ENCODE data around the gene SOCS2.
A peak's percentile ranks its signal among the peaks of the same experiment; 100 is the strongest.

The SOCS2 gene

DNA sequence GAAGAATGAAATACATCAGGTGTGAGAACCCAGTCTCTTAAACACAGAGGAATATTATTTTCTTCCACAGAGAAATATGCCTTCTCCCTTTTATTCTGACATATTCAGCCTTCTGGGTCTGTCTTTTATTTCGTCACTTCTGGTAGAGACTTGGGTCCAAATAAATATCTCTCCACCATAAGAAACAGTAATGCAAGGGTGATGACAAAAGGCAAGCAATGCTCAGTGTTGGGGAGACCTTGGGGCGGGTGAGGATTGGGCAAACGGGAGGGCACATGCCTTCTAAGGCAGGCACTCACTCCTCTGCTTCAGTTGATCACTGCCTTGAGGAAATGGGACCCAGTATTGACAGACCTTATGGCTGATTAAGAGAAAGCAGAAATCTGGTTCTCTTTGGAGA, 6.7 kb upstream of the SOCS2 start:
- no peak for DNase-seq

DNA sequence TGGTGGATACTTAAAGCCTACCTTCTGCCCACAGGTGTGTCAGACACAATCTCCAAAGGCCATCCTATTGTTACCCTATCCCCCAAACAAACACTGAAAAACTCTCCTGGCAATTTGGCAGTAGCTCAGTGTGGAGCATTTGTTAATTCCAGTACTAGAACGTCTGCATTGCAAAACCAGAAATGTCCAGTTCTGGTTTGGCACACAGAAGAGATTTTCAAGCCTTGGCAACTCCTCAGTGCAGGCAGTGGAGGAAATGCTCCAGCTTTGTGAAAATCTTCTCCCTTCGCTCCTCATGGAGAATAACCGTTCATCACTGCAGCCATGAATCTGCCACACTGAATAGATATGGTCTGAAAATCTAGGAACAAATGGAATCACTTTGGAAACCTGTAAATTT, 5.3 kb upstream of the SOCS2 start:
- no peak for DNase-seq

DNA sequence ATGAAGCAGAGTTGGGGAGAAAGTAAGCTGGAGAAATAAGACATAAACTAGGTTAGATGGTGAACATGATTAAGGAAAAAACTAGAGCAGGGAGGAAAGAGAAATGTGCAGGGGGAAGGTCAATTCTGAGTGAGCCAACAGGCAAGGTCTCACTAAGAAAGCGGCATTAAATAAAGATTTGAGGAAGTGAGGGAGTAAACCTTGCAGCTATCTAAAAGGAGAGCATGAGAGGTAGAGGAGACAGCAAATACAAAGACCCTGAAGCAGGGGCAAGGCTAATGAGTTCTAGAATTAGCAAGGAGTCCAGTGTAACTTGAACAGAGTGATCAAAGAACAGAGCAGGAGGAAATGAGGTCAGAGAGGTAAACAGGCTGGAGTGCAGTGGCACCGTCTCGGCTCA, 4.4 kb upstream of the SOCS2 start:
- no peak for DNase-seq

DNA sequence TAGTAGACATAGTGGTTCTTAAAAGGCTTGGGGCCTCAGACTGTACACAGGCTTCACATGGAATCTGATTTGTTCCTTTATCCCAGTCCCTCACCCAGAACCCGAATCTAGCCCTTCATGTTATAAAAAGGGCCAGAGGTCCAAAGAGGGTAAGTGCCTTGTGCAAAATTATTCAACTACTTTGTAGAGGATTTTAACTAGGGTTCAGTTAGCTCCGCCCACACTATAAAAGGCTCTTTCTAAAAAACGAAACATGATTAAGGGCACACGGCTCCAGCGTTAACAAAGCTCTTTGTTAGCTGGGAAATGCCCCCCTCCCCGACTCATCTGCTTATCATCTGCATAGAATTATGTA, 3.2 kb upstream of the SOCS2 start:
- no peak for DNase-seq

DNA sequence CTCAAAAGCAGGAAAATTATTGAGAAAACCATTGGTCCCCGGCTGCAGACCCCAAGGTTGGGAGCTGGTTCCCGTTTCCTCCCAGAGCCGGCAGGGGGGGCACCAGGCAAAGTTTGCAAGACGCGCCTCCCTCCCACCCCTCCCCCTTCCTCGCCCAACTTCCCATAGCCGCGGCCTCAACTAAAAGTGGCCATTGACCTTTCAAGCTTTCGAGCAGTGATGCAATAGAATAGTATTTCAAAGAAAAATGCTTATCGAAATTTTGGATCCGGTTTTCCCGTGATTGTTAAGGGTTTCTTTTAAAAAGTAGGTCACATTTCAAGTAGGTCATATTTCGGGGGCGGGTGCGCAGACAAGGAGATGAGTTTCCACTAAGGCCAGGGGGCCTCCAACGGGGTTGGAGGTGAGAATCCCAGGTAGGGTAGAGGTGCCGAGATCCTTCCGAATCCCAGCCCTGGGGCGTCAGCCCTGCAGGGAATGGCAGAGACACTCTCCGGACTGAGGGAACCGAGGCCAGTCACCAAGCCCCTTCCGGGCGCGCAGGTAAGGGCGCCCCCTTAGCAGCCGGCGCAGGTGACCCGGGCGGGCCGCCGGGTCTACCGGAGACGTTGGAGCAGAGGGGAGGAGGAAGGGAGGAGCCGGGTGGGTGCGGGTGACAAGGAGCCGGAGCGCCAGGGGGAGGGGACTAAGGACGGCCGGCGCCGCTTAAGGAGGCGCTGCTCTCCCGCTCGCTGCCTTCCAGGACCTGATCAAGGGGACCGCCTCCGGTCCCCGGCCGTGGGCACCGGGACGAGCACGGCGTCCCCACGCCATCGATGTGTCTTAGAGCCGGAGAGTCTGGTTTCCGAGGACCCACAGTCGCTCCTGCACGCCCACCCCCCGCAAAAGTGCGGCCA, 2.6 kb upstream of the SOCS2 start:
- peak in 49 of 51 donors; percentile 29 to 84 (median 61) for DNase-seq

DNA sequence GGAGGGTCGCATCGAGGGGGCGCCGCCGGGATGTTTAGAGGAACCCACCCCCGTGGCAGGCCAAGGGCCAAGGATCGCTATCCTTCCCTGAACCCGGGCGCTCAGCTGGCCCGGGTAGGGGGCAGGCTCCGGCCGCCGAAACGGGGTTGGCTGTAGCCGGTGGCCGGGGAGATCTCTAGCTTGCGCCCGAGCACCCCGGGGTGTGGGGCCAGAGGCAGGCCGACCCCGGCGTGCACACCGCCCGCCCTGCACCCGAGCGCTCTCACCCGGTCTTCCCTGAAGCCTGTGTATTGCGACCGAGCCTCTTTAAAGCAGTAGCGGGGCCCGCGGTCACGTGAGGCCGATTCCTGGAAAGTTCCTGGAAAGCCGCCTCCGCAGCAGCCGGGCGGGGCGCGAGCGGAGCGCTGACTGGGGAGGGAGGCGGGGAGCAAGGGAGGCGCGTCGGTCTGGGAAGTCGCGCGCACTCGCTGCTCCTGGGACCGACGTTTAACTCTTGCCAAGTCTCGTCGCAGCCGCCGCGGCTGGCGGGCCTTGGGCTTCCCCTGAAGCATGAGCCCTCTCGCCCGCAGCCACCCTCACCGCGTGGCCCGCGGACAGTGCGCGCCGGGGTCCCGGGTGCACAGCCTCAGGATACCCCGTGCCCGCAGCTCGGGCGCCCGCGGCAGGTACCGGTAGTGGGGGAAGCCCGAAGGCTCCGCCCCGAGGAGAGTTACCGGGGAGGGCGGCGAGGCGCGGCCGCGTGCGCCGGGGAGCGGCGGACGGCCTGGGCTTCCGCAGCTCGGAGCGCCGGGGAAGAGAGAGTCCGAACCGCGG, 1.7 kb upstream of the SOCS2 start:
- DNase-seq: peak in 50 of 51 donors; percentile 36 to 90 (median 82)

DNA sequence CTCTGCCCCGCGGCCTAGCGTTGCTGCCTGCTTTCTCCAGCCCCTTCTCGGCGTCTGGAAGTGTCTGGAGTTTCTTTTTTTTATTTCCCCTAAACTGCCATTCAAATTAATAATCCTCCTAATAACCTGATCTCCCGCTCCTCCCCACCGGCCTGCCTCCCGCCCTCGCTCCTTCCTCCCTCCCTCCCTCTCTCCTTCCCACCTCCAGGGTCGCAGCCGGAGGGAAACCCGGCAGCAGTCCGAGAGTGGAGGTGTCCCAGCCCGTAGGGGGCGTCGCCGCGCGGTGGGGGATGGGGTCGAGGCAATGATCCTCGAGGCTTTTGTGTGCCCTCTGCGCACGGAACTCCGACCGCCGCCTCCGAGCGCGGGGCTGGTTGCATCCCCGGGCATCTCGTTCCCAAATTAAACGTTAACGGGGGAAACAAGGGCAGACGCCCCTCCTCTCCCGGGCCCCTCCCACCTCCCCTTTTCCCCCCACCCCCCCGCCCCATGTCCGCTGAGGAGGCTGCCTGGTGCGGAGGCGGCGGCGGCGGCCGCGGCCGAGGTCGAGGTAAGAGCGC, 1.0 kb upstream of the SOCS2 start:
- peak in 37 of 51 donors; percentile 9 to 69 (median 38) for DNase-seq

DNA sequence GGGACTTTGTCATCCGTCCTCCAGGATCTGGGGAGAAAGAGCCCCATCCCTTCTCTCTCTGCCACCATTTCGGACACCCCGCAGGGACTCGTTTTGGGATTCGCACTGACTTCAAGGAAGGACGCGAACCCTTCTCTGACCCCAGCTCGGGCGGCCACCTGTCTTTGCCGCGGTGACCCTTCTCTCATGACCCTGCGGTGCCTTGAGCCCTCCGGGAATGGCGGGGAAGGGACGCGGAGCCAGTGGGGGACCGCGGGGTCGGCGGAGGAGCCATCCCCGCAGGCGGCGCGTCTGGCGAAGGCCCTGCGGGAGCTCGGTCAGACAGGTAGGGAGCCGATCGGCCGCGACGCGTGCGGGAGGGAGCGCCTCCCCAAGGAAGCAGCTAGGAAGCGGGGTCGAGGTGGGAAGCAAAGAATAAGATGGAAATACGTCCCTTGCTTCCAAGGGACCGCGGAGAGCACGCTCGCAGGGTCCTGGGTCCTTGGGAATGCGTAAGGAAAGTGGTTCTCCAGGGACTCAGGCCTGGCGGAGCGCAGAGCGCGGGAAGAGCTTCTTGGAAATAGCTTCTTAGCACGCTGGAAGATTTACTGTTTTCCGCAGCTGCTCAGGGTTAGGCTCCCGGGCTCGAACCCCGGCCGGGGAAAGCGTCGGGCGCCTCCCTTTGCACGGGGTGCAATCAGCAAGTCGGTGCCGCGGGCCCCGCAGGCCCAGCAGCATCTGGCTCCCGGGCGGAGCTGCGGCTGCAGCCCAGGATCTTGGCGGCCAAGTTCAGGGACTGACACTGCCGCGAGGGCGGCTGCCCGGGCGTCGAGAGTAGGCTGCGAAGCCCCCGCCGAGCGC, 457 bp downstream of the SOCS2 start:
- DNase-seq: peak in 19 of 51 donors; percentile 2 to 52 (median 15)

DNA sequence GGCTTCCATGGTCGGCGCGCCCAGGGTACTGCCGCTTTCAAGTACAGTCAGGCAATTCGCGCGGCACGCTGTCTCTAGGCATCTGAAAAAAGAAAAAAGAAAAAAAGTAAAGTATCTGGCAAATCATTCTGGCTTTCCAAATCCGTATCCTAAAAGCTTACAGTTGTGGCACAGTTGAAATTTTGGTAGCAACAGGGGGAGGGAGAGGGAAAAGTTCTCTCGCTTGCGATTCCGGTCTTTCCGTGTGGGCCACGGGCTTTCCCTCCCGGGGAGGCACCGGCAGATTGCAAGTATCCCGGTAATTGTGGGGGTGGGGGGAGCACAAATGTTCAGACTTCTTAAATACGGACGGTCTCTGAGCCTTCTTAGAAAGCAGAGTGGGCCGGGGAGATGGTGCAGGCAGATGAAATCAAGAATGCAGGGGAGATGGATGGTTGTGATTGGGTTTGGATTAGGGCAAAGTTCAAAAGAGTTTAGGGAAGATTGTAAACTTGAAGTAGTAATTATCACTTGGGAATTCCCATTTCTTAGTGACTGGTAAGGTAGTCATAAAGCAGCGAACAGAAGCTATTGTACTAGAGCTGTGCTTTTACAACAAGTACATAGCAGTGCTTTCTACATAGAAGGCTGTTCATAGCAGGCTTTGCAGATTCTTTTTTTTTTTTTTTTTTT, 1.2 kb downstream of the SOCS2 start:
- DNase-seq: peak in 2 of 51 donors; percentile 9 to 39

DNA sequence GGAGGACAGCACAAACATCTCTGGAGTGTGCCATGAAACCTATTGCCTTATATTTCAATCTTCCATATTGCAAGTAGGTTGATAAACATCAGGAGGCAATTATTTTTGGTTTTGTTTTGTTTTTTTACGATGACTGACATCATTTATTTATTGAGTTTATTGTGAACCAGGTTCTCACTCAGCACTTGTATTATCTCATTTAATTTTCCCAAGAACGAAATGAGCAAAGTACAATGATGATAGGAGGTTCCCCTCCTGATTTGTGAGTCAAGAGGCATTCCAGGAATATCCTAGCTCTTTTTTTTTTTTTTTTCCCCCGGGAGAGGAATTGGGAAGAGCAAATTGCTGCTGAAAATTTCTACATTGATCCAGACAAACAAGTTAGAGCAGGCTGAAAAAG, 4.7 kb downstream of the SOCS2 start:
- no peak for DNase-seq

DNA sequence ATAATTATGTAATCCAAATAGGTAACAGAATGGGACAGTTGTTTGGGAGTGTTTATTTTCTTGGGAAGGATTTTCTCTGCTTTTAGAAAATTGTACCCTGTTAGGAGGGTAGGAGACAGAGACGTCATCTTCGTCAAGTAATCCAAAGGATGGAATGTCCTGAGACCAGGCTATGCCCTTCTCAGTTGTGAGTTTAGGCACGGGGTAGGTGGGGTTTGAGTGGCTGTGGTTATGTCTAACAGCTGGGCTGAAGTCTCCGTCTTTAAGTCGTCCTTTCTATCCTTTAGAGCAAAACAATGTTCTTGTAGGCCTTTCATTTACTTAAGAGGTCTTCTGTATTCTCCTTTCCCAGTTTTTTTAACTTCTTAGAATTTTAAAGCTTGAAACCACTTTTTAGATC, 5.7 kb downstream of the SOCS2 start:
- DNase-seq: no peak

DNA sequence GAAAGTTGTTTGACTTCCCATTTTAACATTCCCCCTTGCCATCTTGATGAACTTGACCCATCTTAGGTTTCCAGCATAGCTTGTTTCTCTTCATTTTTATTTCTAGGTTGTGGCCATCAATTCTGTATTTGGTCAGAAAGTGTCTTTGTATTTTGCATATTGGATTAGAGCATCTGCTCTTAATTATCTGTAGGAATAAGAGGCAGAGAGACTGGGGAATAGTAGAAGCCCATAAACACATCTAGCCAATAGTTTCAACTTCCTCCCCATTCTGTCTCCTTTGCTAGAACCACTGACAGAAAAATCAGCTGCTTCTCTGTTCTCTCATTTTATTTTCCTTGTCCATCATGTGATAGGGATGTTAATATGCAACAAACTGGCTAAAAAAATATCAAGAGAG, 8.2 kb downstream of the SOCS2 start:
- no peak for DNase-seq

DNA sequence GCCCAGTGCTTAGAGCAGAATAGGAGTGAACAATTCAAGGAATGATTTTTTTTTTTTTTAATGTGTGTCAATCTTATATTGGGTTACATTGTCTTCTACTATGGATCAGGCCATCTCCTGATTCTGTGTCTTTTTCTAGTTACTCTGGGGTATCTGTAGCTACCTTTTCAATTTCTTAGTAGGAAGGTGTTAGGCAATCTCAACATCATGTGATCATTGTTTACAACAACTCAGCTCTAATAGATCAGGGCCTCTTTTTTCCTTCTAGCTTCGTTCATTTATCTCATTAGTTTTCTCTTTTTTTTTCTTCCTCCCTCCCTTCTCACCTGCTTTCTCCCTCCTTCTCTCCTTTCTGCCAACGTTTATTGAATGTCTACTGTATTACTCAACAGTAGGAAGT, 8.9 kb downstream of the SOCS2 start:
- DNase-seq: no peak

DNA sequence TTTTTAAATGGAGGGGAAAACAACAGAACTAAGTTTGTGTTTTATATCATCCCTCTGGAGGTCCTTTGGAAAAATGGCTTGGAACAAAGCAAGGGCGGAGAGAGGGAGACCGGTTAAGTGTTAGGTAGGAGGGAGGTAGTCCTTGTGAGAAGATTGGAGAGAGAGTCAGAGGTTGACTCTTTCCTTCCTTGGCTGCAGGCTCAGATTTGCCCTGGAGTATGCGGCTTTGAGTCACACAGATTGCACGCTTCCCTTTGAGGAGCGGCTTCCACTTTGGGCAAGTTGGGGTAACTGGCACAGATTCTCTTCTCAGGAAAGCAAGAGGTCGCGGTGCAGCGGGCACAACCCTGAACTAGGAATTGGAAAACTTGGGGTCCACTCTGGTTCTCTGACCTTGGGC, 9.9 kb downstream of the SOCS2 start:
- DNase-seq: no peak

DNA sequence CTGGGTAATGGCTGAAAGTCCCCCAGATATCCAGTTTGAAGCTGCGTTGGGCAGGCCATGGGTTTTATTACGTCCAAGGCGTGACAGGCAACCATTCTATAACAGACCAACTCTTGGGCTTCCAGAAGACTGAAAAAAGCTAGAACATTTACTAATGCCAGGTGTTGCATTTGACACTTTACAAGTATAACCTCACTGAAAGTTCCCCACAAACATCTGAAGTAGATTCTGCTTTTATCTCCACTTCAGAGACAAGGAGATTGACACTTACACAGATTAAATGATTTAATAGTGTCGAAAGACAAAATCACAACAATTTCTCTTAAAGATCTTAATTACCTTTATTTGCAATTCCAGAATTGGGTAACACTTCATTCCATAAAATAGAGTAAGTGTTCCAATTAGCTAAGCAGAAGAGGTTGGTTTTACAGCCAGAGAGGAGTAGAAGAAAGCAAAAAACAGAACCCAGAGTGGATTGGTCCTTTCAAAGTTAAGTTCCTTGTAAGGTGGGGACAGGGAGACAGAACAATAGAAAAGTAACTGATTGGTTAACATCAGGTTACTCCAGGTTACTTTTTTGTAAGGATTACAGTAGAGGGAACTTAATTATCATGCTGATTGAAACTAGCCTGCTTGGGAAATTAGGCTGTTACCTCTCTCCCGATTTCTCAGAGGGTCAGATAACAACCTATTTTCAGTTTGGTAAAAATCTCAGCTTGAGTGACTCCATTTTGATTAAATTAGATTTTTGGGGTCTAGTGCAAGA, 11.3 kb downstream of the SOCS2 start:
- DNase-seq: no peak

DNA sequence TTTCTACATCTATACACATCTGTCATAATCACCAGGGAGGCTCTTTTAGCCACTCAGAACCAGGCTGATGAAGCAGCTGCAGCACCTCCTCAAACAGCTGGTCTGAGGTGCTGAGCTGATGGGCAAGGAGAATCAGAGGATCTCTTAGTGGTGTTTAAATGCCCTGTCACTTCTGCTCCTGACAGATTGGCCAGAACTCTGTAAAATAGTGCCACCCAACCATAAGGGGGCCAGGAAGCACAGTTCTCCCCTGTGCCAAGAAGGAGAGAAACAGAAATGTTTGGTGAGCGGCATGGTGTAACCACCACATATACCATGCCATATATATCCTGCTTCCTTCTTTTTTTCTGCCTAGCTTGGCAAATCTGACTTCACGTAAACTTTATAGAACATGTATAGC, 12.8 kb downstream of the SOCS2 start:
- DNase-seq: no peak

DNA sequence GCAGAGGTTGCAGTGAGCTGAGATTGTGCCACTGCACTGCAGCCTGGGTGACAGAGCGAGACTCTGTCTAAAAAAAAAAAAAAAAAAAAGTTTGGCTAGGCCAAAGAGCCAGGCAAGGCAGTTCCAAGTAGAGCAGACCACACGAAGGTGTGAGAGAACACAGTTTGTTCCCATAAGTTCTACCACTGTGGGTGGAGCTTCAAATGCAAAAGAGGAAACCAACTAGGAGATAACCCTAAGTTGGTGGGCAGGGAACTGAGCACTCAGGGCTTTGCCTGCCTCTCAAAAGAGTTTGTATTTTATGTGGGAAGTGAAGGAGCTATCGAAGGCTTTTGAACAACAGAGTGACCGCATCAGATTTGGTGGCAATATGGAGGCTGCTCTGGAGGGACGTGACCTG, 15.1 kb downstream of the SOCS2 start:
- no peak for DNase-seq

DNA sequence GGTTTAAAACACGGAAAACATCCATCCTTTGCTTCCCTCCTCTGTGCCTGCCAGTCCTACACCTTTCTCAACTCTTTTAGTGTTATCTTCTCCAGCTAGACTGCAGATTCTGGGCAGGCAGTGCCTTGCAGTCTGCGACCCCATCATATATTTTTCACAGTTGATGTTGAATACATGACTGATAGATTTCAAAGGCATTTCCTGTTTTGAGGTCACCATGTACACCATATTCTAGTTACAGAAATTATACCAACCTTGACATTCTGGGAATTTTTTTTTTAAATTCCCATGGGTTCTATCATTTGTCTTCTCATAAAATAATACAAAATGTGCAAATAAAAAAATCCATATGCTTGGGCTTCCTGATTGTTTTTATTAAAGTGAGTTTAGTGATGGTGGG, 16.6 kb downstream of the SOCS2 start:
- no peak for DNase-seq

DNA sequence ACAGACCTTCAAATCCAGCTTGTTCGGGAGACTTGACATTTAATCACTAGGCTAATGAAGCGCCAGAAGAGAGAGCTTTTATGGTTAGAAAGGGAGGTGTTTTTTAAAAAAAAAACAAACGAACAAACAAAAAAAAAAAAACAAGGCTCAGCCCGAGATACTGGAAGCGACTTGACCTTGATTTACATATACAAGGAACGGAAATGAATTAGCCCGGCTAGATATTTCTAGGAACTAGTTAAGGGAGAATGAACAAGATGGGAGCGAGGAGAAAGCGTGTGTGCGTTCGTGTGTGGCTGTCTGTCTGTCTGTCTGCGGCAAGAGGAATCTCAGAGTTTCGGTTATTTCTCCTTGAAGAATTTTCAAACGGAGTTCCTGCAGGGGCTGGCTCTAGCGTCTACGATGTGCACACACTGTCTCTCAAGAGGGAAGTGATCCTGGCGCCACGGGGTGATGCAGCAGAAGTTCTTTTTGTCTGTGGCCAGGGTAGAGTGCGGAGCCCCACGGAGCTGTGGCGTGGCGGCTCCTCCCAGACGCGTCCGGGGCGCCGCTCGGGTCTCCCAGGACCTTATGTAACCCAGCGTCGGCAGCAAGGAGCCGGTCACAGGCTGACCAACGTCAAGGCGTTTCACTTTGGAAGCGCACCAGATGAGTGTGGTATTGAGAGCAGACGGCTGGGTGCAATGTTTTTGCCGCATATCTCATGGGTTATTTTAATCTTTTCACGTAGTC, 18.8 kb downstream of the SOCS2 start:
- DNase-seq: peak in 46 of 51 donors; percentile 8 to 81 (median 54)

Measured in hypothalamus (tissue), 51 donors.